Measurements from ENCODE around the gene AGXT.

- TF ChIP-seq CTCF (IDR thresholded peaks at IDR 0.05) (no peak), POLR2AphosphoS5 (IDR thresholded peaks at IDR 0.05) (no peak)
Observed at GRCh38 chr2:240825476-240825875, 43.1 kb upstream of the AGXT start.
